Caki2 (cell line): ENCODE results near the gene CYB5A. TPM values are rescaled to one million over a fixed set of nuclear protein-coding genes. Genes with fewer than 3 reads are reported as not detected.

Source experiments
- DNase-seq: peaks from one replicate; pipeline ENCODE4 v3.0.0-alpha.2; 2015; ENCODE audit warnings: low read depth
- in situ Hi-C: cut with HindIII; loops from 2 replicates; pipeline ENCODE4 v1.10.0; 2016; ENCODE audit warnings: low sequenced_read_pairs, low pct_unique_long_range_greater_than_20kb, mixed read lengths
- total RNA-seq: library from RNA; depleted of rRNA; stranded (reverse); fragments of >200 nt; shearing (Covaris generic); gene quantifications from 2 replicates; pipeline ENCODE4 v1.2.3, GENCODE V29; 2014; ENCODE audit warnings: low replicate concordance

The CYB5A gene
- total RNA-seq, 1 experiment from 2014 or later: 25.3 TPM

GRCh38 chr18:74259347-74259746 is 32.4 kb downstream of the CYB5A start:
- no peak for DNase-seq
- in situ Hi-C loops: no loop called here

- in situ Hi-C loops: no loop called here
- no peak for DNase-seq
These were observed 34.7 kb downstream of the CYB5A start for GRCh38 chr18:74257083-74257482.

GRCh38 chr18:74256190-74256589 is 35.6 kb downstream of the CYB5A start:
- in situ Hi-C loops: no loop called here
- DNase-seq: no peak

GRCh38 chr18:74255131-74255616 is 36.6 kb downstream of the CYB5A start:
- in situ Hi-C loops: no loop called here
- DNase-seq: no peak

- DNase-seq: no peak
- in situ Hi-C loops: no loop called here
These were observed 39.7 kb downstream of the CYB5A start for GRCh38 chr18:74252039-74252395.

GRCh38 chr18:74251297-74252038 is 40.3 kb downstream of the CYB5A start:
- DNase-seq: peak; percentile 19
- in situ Hi-C loops: no loop called here

GRCh38 chr18:74250131-74250530 is 41.6 kb downstream of the CYB5A start:
- in situ Hi-C loops: no loop called here
- no peak for DNase-seq

- no peak for DNase-seq
- in situ Hi-C loops: no loop called here
These were observed 42.4 kb downstream of the CYB5A start for GRCh38 chr18:74249181-74249968.

GRCh38 chr18:74248595-74248994 is 43.2 kb downstream of the CYB5A start:
- in situ Hi-C loops: no loop called here
- no peak for DNase-seq

- in situ Hi-C loops: no loop called here
- DNase-seq: no peak
These were observed 43.6 kb downstream of the CYB5A start for GRCh38 chr18:74248189-74248588.

GRCh38 chr18:74244554-74244953 is 47.2 kb downstream of the CYB5A start:
- DNase-seq: no peak
- in situ Hi-C loops: no loop called here

- no peak for DNase-seq
- in situ Hi-C loops: no loop called here
These were observed 48.6 kb downstream of the CYB5A start for GRCh38 chr18:74243127-74243526.

GRCh38 chr18:74242438-74243096 is 49.2 kb downstream of the CYB5A start:
- in situ Hi-C loops: no loop called here
- DNase-seq: no peak

- in situ Hi-C loops: no loop called here
- DNase-seq: no peak
These were observed 49.8 kb downstream of the CYB5A start for GRCh38 chr18:74241970-74242369.

GRCh38 chr18:74241426-74241825 is 50.3 kb downstream of the CYB5A start:
- no peak for DNase-seq
- in situ Hi-C loops: no loop called here

GRCh38 chr18:74239567-74239966 is 52.2 kb downstream of the CYB5A start:
- no peak for DNase-seq
- in situ Hi-C loops: no loop called here

- DNase-seq: peak; percentile 72
- in situ Hi-C loops: no loop called here
These were observed 57.2 kb downstream of the CYB5A start for GRCh38 chr18:74234326-74235171.

- in situ Hi-C loops: no loop called here
- no peak for DNase-seq
These were observed 57.8 kb downstream of the CYB5A start for GRCh38 chr18:74233933-74234325.
